ENCODE measurements around the gene IGSF23. TPM values are rescaled to one million over a fixed set of nuclear protein-coding genes. Genes with fewer than 3 reads are reported as not detected.

The IGSF23 gene
- total RNA-seq, 1 donor from 2014 or later = not detected

DNA sequence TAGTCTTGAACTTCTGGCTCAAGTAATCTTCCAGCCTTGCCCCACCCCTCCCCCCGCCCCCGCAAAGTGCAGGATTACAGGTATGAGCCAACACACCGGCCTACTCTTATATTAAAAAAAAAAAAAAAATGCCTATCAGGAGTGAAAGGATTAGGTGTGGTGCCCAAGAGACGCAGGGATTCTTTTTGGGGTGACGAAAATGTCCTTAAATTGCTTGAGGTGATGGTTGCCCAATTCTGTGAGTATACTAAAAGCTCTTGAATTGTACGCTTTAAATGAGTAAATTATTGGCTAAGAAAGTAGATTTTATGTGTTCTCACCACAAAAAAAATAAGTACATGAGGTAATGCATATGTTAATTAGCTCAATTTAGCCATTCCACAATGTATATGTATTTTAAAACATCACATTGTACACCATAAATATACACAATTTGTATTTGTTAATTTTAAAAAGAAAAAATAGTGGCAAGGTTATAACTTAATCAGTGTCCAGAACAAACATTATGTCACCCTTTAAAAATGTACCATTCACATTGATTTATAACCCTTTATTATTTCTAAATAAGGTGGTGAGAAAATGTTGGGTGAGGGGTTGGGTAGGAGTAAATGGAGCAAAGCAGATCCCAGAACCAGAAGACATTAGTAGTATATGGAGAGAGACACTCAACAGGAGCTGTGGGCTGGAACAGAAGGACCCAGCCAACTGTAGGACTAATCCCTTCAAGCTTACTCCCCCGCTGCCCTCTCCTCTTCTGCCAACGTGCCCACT, 3.9 kb downstream of the IGSF23 start:
- no peak for DNase-seq (ENCODE audit: low spot score in 2 of 2, unreplicated experiment in 2 of 2)
- no peak overlapping the region for H3K4me3 Mint-ChIP-seq
- no peaks in the 10 kb centered on the region for H3K36me3 Mint-ChIP-seq
- TF ChIP-seq, protein P1, sequence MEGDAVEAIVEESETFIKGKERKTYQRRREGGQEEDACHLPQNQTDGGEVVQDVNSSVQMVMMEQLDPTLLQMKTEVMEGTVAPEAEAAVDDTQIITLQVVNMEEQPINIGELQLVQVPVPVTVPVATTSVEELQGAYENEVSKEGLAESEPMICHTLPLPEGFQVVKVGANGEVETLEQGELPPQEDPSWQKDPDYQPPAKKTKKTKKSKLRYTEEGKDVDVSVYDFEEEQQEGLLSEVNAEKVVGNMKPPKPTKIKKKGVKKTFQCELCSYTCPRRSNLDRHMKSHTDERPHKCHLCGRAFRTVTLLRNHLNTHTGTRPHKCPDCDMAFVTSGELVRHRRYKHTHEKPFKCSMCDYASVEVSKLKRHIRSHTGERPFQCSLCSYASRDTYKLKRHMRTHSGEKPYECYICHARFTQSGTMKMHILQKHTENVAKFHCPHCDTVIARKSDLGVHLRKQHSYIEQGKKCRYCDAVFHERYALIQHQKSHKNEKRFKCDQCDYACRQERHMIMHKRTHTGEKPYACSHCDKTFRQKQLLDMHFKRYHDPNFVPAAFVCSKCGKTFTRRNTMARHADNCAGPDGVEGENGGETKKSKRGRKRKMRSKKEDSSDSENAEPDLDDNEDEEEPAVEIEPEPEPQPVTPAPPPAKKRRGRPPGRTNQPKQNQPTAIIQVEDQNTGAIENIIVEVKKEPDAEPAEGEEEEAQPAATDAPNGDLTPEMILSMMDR (IDR thresholded peaks at IDR 0.05; ENCODE audit: unreplicated experiment) = no peak
- H3K4me1 Mint-ChIP-seq = no peaks in the 10 kb centered on the region
- no peak overlapping the region for H3K27ac Mint-ChIP-seq
- no peaks in the 10 kb centered on the region for H3K27me3 Mint-ChIP-seq (ENCODE audit: low read depth)
- H3K9me3 Mint-ChIP-seq = no peaks in the 10 kb centered on the region

GRCh38 chr19:44618640-44619357, 5.4 kb downstream of the IGSF23 start:
- DNase-seq (ENCODE audit: low spot score in 2 of 2, unreplicated experiment in 2 of 2) = no peak
- no peaks in the 10 kb centered on the region for H3K9me3 Mint-ChIP-seq
- TF ChIP-seq, protein P1 (IDR thresholded peaks at IDR 0.05; ENCODE audit: unreplicated experiment) = no peak
- no peaks in the 10 kb centered on the region for H3K4me1 Mint-ChIP-seq
- no peaks in the 10 kb centered on the region for H3K36me3 Mint-ChIP-seq
- H3K27ac Mint-ChIP-seq = no peak overlapping the region
- H3K4me3 Mint-ChIP-seq = no peak overlapping the region
- no peaks in the 10 kb centered on the region for H3K27me3 Mint-ChIP-seq (ENCODE audit: low read depth)

GRCh38 chr19:44620667-44621066, 7.3 kb downstream of the IGSF23 start:
- TF ChIP-seq, protein P1 (IDR thresholded peaks at IDR 0.05; ENCODE audit: unreplicated experiment) = no peak
- H3K36me3 Mint-ChIP-seq = no peaks in the 10 kb centered on the region
- H3K27me3 Mint-ChIP-seq (ENCODE audit: low read depth) = no peaks in the 10 kb centered on the region
- H3K9me3 Mint-ChIP-seq = peaks cover 2% of the 10 kb centered on the region
- no peak overlapping the region for H3K27ac Mint-ChIP-seq
- H3K4me1 Mint-ChIP-seq = no peaks in the 10 kb centered on the region
- no peak overlapping the region for H3K4me3 Mint-ChIP-seq
- no peak for DNase-seq (ENCODE audit: low spot score in 2 of 2, unreplicated experiment in 2 of 2)

DNA sequence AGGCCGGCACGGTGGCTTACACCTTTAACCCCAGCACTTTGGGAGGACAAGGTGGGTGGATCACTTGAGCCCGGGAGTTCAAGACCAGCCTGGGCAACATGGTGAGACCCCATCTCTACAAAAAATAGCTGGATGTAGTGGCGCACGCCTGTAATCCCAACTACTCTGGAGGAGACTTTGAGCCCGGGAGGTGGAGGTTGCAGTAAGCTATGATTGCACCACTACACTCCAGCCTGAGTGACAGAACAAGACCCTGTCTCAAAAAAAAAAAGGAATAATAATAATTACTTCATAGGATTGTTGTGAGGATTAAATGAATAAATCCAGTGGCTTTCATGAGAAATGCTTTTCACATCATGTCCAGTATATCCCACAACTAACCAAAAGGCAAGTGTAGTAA, 8.0 kb downstream of the IGSF23 start:
- peaks cover 7% of the 10 kb centered on the region for H3K9me3 Mint-ChIP-seq
- H3K4me1 Mint-ChIP-seq = peaks cover 6% of the 10 kb centered on the region
- H3K27me3 Mint-ChIP-seq (ENCODE audit: low read depth) = no peaks in the 10 kb centered on the region
- no peak for DNase-seq (ENCODE audit: low spot score in 2 of 2, unreplicated experiment in 2 of 2)
- no peak overlapping the region for H3K27ac Mint-ChIP-seq
- H3K4me3 Mint-ChIP-seq = no peak overlapping the region
- TF ChIP-seq, protein P1 (IDR thresholded peaks at IDR 0.05; ENCODE audit: unreplicated experiment) = no peak
- H3K36me3 Mint-ChIP-seq = no peaks in the 10 kb centered on the region

DNA sequence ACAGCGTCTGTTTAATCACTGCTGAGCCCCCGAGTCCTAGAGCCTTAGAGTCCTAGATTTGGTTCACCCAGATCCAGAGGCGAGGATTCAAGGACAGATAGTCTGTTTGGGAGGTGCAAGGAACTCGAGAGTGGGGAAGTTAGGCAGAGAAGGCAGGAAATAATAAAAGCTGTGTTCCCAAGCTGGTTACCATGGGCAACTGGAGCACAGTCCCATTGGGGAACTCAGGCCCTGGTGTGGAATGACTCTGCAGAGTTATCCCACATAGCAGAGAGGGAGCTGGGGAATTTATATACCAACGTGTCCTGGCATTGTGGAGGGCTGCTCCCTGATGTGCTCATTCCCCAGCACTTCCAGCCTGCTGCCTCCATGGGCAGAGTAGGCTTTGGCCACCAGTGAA, 9.7 kb downstream of the IGSF23 start:
- no peak for DNase-seq (ENCODE audit: low spot score in 2 of 2, unreplicated experiment in 2 of 2)
- Mint-ChIP-seq H3K4me1 (peaks cover 8% of the 10 kb centered on the region), H3K27ac (no peak overlapping the region), H3K36me3 (no peaks in the 10 kb centered on the region), H3K27me3 (ENCODE audit: low read depth) (no peaks in the 10 kb centered on the region), H3K4me3 (no peak overlapping the region), H3K9me3 (peaks cover 7% of the 10 kb centered on the region)
- TF ChIP-seq, protein P1 (IDR thresholded peaks at IDR 0.05; ENCODE audit: unreplicated experiment) = no peak

Data from mesothelial cell of epicardium (in vitro differentiated cells).